GM12892 (cell line): ENCODE results near the gene LGALS9.

Experiments
- POLR2A ChIP-seq: IDR thresholded peaks from 2 replicates; pipeline ENCODE4 v1.6.1; 2011; ENCODE audit warnings: low read depth, low read length, control low read depth
- POLR2AphosphoS5 ChIP-seq: IDR thresholded peaks from 2 replicates; pipeline ENCODE4 v1.6.1; 2011; ENCODE audit warnings: low read depth, low read length, control low read depth
- TAF1 ChIP-seq: IDR thresholded peaks from 2 replicates; pipeline ENCODE4 v1.6.1; 2011; ENCODE audit warnings: low read depth, mild to moderate bottlenecking, control low read depth, low read length, borderline replicate concordance

DNA sequence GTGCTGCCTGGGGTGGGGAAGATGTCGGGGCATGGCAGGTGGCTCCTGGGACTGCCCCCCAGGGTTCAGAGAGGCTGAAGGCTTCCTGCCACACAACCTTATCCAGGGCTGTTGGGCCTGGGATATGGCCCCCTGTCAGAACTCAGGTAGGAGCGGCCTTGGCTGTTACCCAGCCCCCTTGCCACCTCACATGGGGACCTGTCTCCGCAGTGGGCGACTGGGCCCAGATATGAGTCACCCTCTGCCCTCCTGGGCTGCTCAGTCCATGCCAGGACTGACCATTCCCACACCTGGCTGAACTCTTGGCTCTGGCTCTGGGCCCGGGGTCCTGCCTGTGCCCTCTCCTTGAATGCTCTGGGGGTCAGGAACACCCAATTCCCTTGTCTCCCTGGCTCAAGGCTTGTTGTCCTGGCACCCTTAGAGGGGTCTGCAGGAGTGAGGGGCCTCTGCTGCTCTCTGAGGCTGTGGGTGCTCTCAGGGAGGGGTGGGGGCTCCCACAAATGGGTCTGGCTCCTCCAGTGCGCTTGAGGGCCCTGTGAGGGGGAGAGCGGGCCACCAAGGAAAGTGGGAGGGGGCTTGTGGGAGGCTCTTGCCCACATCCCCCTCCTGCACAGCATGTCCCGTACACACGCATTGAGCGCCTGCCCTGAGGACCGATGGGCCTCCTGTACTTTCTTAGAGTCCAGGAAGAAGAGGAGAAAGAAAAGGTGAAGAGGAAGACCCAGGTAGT lies 36.0 kb downstream of the LGALS9 start:
- TF ChIP-seq TAF1 (no peak), POLR2A (no peak), POLR2AphosphoS5 (no peak)
